NCI-H524 (cell line): ENCODE results near the gene CEP41.
"Not testable (repeated sequence)": the region's sequence is repeated elsewhere in the genome, so short reads cannot be mapped to it uniquely, and the experiment has no call there.

ENCODE experiments used
- DNase-seq, 2 experiments: peaks; one replicate each; lab custom pipeline; 2025; lab: John Stamatoyannopoulos, UW

The CEP41 gene

DNA sequence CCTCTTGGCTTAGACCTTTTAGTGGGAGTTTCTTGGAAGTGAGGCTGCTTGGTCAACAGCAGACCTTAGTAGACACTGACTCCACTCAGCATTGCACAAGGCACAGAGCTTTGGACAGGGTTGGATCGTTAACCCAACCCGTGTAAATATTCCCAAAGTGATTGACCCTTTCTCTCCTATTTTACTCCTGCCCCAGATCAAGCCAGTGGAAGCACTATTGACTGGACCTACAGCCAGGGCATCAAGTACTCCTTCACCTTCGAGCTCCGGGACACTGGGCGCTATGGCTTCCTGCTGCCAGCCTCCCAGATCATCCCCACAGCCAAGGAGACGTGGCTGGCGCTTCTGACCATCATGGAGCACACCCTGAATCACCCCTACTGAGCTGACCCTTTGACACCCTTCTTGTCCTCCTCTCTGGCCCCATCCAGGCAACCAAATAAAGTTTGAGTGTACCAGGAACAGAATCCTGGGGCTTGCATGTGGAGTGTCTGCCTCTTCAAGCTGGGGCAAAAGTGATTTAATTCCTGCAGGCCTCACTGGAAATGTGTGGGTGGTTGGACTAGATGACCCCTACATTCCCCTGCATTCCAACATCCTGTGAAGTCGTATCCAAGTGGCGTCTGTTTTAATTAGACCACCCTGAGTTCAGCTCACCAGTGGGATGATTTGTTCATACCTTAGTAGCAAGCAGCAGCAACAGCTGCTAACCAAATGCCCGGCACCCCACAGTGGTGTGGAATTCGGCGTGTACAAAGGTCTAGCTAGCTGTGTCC lies 53.0 kb downstream of the CEP41 start:
- DNase-seq: no peak

DNA sequence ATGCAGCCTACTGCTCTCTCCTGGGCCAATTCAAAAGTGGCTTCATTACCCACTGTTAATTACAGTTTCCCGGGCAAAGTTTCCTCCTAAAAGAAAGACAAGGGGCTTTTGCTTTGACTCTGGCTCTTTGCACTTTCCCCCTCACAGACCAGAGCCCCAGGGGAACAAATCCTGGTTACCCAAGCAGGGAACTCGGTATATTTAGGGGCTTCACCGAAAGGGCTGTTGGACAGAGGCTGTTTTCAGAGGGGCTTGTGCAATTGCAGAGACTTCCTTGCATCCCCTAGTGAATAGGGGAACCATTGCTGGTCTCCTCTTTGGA lies 53.5 kb downstream of the CEP41 start:
- no peak for DNase-seq

DNA sequence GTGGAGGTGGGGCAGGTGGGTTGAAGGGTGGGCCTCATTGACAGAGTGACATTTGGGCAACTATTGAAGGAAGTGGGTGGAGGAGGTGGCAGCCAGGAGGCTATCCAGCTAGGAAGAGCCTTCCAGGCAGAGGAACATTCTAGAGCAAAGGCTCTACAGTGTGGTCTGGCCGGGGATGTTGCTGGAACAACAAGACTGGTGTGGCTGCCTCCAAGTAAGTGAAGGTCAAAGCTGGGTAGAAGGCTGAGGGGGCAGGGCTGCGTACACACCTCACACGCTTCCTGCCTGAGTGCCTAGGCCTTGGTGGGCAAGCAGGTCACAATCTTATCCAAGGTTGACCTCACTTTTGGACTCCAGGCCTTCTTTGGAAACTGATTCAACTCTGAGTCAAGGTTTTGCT lies 53.9 kb downstream of the CEP41 start:
- DNase-seq: no peak

DNA sequence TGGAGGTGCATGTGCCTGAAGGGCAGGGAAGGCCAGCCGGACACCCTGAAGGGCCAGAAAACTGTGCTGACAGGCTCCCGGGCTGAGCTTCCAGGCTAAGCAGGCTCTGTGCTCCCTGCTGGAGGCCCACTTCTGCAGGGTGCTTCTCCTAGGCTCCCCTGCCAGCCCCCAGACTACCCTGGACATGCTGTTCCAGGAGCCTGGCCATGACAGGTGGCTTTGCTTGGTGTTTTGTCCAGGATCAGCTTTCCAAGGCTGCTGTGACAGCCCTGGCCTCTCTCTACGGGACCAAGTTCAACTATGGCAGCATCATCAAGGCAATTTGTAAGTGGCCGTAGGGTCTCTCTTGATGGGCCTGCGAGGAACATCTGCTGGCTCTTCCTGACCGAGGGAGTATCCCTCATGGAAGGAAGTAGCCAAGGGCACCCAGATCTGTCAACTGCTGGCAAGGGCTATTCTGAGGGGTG lies 55.2 kb downstream of the CEP41 start:
- DNase-seq: no peak

DNA sequence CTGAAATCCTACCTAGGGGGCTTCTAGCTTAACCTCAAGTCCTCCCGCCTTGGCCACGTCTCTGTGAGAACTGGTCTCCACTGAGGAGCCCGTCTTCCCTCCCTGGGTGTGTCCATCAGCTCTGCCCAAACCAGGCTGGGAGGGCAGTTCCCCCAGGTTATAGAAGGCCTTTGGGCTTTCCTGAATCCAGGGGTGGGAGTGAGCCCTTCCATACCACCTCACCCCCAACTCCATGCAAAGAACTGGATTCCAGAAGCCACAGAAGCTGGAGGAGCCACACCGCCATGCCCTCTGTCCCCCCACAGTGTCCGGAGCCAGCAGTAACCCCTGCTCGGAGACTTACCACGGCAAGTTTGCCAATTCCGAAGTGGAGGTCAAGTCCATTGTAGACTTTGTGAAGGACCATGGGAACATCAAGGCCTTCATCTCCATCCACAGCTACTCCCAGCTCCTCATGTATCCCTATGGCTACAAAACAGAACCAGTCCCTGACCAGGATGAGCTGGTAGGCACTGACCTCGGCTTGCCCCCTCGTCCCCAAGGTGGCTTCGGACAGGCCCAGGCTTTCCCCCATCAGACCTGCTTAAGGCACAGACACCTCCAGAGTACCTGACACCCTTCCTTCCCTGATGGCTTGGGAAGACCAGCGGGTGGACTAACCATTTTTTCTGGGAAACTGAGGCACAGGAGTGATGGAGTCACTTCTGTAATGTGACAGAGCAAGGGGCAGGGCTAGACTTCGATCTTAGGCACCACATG lies 55.8 kb downstream of the CEP41 start:
- no peak for DNase-seq

DNA sequence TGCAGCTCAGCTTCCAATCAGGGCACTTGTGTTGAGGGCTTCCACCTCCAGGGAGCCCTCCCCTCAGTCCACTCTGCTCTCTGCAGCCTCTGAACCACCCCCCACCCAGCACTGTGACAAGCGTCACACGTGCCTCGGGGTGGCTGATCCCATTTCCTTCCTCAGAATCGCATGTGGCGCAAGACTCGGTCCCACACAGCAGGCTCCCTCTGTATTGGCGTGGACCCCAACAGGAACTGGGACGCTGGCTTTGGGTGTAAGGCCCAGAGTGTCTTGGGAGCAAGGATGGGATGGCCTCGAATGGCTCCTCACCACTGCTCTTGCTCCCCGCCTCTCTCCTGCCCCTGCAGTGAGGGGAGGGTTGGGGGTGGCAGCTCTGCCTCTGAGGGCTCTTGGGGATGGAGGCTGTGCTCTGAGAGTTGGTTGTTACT lies 56.4 kb downstream of the CEP41 start:
- DNase-seq: no peak

DNA sequence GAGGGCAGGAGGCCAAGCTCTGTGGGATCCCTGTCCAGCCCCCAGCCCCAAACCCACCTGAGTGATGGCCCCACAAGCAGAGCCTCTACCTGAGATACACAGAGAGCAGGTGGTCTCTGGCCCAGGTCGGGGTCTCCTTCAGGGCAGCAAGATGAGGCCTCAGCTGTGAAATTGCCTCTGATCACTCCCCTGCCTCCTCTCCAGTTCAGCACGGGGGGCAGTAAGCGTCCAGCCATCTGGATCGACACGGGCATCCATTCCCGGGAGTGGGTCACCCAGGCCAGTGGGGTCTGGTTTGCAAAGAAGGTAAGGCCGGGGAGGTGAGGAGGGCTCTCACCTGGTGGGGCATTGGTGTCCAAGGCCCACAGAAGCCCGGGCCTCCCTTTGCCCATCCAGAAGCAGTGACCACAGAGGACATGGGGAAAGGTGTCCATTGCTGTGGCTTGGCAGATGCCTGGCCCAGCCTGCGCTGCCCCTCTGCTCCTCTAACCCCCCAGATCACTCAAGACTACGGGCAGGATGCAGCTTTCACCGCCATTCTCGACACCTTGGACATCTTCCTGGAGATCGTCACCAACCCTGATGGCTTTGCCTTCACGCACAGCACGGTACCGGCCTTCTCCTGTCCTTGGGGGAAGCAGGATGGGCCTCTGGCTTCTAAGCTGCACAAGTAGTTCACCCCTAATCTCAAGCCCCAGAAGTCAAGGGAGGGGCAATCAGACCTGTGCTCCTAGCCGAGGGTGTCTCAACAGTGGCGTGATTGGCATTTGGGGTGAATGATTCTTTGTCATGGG lies 57.4 kb downstream of the CEP41 start:
- DNase-seq: no peak

DNA sequence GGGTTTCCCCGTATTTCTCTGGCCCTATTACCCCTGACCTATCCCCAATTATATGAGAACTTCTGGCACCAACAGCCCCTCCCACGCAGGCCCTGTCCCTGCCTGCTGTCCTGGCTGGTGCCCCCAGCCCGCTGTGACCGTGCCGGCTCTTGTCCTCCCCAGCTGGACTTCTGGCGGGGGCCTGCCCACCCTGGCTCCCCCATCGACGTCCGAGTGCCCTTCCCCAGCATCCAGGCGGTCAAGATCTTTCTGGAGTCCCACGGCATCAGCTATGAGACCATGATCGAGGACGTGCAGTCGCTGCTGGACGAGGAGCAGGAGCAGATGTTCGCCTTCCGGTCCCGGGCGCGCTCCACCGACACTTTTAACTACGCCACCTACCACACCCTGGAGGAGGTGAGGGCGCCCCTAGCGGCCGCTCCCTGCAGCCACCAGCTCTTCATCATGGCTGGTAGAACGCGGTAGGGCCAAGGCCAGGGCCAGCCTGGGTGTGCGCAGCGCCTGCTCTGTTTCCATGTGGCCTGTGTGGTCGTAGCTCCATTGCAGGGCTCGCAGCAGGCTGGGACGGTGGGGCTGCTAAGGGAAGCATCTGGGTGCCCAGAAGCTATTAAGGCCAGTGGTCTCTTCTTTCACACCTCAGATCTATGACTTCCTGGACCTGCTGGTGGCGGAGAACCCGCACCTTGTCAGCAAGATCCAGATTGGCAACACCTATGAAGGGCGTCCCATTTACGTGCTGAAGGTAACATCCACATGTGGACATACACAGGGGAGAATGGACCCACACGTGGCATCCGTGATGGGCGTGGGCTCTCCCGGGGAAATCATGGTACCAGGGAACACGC lies 59.1 kb downstream of the CEP41 start:
- DNase-seq: no peak

DNA sequence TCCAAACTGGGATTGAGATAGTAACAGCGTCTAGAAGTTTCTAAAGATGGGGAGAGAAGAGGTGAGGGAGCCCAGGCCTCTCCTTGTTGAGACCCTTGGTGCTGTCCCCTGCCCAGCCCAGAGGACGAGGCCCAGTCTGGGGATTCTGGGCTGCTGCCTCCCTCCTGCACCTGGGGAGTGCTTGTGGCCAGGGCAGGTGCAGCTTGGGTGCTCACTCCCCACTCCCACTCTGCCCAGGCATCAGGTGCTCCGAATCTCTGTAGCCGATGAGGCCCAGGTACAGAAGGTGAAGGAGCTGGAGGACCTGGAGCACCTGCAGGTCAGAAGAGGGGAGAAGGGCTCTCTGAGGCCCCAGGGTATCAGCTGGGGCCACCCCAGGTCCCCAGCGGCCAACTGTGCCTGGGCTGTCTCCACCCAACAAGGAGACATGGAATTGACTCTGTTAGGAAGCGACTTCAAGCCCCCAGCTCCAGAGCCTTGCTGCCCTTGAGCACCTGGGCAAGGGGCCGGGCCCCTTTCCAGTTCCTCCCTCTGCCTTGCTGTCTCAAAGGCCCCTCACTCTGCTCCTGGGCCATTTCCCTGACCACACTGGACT lies 59.9 kb downstream of the CEP41 start:
- no peak for DNase-seq

DNA sequence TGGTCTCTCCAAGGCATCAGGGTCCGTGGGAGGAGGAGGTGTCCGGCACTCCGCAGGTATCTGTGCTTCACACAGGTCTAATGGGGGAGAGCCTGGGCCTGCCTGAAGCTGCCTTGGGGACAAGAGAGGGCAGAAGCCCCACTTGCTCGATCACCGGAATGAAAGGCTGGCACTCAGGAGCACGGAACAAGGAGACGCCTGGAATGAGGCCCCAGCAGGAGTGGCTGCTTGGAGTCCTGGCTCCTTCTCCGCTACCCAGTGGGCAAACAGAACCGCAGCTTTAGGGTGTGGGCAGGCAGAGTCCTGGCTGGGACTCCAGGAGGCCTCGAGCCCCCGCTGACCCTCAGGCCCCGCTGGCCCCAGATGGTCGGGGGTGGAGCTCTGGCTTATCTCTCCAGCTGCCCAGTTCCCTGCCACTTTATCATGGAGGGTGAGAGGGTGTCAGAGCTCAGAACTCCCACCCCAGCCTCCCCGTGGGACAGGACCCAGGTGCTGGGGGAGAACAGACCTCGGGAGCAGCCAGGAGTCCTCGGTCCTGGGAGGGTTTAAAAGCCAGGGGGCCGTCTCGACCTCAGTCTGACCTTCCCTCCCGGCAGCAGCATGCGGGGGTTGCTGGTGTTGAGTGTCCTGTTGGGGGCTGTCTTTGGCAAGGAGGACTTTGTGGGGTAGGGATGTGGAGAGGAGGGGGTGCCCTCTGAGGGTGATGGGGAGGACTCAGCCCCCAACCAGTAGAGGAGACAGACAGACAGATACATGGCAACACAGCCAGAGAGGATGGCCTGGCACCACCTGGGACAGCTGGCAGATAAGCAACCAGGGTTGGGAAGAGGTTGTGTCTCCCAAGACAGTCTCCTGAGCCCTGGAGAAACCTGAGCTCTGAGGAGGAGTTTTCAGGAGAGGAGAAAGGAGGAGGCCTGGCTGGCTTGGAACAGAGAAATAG lies 60.6 kb downstream of the CEP41 start, which contains the start of gene CPA1:
Gene CPA1 (plus strand): TSS at position 574 of the 940 bp plus-strand sequence. CDS start 27 bp downstream, at position 601.
- DNase-seq: peak; percentile 34 to 56

DNA sequence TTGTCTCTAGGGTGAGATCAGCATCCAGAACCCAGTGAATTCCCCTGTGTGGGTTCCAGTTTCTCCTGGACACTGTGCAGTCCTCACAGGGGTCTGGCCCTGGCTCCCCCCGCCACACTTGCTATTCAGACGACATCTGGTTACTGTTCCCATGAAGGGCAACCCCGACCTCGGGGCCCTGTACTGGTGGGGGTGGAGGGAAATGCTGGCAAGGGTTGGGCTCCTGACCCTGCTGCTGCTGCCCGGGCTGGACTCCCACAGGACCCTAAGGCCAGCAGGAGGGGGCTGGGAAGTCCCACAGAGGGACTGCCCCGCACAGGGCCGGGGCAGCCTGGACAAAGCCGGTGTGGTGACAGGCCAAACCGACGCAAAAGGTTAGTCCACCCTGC lies 61.3 kb downstream of the CEP41 start:
- DNase-seq: no peak

DNA sequence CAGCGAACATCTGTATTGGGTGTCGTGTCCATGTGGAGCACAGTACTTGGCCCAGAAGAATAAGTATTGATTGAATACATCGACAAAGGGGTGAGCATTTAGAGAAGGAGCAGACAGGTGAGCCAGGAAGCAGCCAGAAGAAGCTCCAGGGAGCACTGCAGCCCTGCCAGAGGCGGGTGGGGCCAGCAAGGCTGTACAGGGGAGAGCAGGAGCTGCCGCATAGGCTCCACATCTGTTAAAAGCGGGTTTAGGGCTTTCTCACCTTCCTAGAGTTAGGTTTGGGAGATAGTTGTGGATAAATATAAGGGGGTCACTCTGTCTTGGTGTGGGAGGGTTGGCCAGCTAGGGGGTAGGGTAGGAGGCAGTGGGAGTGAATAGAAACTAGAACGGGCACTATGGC lies 61.8 kb downstream of the CEP41 start:
- DNase-seq: no peak

DNA sequence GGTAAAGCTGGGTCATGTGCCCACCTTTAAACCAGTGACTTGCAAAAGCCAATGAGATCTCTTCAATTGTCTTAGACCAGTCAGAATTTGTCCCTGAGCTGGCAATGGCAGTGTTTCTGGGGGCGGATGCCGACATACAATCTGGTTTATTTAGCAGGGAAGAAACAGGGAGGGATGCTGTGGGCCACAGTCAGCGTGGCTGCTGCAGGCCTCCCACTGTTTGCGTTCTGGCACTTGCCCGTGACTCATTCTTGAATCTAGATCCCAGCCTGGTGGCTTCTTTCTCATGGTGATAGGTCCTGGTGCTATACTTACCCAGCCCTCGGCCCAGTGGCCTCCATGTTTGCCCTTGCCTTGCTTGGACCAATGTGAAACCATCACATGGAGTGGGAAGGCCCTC lies 63.6 kb downstream of the CEP41 start:
- DNase-seq: no peak

DNA sequence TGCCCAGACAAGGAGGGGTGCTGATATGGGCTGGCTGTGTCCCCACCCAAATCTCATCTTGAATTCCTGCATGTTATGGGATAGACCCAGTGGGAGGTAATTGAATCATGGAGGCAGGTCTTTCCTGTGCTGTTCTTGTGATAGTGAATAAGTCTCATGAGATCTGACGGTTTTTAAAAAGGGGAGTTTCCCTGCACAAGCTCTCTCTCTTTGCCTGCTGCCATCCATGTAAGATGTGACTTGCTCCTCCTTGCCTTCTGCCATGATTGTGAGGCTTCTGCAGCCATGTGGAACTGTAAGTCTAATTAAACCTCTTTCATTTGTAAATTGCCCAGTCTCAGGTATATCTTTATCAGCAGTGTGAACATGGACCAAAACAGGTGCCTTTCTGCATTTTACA lies 64.4 kb downstream of the CEP41 start:
- DNase-seq: not testable (repeated sequence)

DNA sequence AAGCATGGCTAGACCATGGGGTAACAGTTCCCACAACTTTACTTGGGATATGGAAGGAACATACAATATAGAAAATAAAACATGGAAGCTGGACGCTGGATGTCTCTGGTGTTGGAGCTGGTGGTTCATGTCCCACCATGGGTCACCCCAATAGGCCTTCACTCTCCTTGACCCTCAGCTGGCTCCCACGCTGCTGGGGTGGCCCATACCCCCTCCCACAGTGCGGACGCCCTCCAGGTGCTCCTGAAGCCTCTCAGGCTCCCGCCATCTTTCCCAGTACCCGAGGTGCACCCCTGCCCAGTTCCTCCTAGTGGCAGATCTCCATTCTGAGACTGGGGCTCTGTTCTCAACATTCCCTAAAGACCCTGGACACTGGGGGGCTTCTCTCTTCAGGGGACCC lies 66.3 kb downstream of the CEP41 start:
- DNase-seq: no peak

DNA sequence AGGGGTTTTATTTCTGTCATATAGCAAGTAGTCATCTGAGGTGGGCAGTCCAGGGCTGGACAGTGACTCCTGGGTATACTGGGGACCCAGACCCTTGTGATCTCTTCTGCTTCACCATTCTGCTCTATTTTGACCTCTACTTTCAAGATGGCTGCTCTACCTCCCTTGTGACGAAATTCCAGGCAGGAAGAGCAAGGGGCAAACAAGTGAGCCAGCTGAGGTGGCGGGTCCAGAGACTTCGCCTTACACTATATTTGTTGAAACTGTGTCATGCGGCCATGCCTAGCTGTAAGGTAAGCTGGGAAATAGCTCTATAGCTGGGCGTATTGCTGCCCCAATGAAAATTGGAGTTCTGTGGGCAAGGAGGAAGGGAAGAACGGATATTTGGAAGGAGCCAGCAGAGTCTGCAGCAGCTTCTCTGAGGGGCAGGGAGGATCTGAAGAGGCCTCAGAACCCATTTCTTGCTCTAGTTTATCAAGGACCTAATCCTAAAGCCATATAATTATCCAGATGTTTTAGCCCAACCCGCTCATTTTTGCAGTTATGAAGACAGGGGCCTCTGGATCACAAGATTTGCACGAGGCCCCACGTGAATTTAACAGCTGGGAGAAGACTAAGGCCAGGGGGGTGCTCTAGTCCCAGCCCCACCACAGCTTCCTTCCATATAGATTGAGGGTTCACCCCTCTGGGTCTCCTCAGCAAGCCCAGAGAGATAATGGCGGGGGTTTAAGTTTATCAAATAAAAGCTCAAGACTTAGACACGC lies 68.2 kb downstream of the CEP41 start:
- DNase-seq: no peak

DNA sequence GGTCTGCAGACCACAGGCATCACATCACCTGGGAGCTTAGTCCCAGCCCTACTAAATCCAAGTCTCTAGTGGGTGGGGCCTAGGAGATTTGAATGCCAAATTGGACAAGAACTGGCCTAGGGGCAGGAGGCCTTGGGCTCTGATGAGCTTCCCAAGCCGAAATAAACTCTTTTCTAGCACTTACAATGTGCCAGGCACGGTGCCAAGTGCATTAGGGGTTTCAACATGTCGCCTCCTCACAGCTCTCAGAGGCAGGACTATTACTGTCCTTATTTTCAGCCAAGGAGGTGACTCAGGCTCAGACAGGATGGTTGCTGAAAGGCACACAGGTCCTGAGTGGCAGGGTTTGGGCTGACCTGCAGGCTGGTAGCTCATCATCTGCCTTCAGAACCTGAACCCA lies 69.8 kb downstream of the CEP41 start:
- DNase-seq: no peak

DNA sequence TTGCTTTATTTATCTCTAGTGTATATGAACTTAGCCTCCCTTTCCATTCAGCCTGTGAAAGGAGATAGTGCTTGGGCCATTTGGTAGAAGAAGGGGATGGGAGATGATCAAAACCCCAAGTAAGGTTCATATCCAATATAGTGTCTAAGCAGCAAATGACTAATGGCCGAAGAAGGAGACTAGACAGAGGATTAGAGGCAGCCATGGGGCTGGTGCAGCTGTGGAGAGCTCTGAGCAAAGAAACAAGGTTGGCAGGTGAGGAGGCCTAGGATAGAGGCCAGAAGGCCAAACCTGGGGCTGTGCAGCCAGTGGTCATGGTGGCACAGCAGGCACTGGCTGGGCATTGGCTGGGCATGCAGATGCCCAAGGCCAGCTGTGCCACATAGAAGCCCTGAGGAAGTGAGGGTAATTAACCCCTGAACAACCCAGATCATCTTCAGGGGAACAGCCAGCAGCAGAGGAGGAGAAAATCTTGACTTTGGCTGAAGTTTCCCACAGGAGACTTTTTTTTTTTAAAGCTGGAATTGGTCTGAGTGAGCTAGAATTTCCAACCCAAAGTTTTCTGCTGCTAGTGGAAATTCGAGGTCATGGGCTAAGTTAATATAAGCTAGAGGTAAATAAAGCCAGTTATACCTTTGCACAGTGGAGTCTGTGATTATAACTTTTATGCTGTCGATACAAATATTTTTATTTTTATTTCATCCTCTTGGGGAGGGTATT lies 70.8 kb downstream of the CEP41 start:
- DNase-seq: no peak
